Lower leg skin (tissue), 4 donors: Measurements from ENCODE around the gene PKMYT1. TPM values are rescaled to one million over a fixed set of nuclear protein-coding genes. Genes with fewer than 3 reads are reported as not detected.

Source experiments
- DNase-seq, 2 donors: peaks; one replicate each; pipeline ENCODE4 v3.0.0-alpha.2; 2019; ENCODE audit warnings: low spot score in 2 of 2
- H3K4me3 ChIP-seq: fragments of 200-600 bp; sonication (generic); 2 replicates; pipeline ENCODE4 v1.5.1; 2017; ENCODE audit warnings: mild to moderate bottlenecking, low read depth; ENCODE audit not compliant: poor library complexity, severe bottlenecking
- CTCF ChIP-seq, 3 donors: fragments of 450-650 bp; IDR thresholded peaks; one replicate each; pipeline ENCODE4 v1.5.1; 2016; ENCODE audit warnings: antibody characterized with exemption in 3 of 3, mild to moderate bottlenecking in 3 of 3, moderate library complexity in 2 of 3
- POLR2A ChIP-seq, 2 donors: fragments of 450-650 bp; IDR thresholded peaks; one replicate each; pipeline ENCODE4 v1.6.1; 2016 to 2017; ENCODE audit warnings: antibody characterized with exemption in 2 of 2, mild to moderate bottlenecking in 1 of 2, moderate library complexity in 1 of 2
- WGBS, 2 donors: methylation state at CpG; one replicate each; pipeline ENCODE4 v1.1.5; 2018; 5-methylcytosine and 5-hydroxymethylcytosine counted together
- intact Hi-C: fragments of 100-400 bp; cut with DNase I; formaldehyde crosslinking; loops from one replicate; pipeline ENCODE4 v1.15.0; 2023; ENCODE audit warnings: low total_unique reads
- total RNA-seq, 4 donors: library from RNA; depleted of rRNA; stranded (reverse); fragments of >200 nt; gene quantifications; one replicate each; pipeline ENCODE4 v1.1.0, GENCODE V29; 2016

PKMYT1 gene
- total RNA-seq, 4 donors from 2014 or later = 3.0 to 7.4 (median 3.9) TPM

- WGBS, 2 donors = 62 to 65% methylated on average over 4 of the region's 4 CpGs
- no peak overlapping the region for H3K4me3 ChIP-seq
- intact Hi-C loops = no loop called here
- TF ChIP-seq POLR2A (IDR thresholded peaks at IDR 0.05) = no peak
- no peak for TF ChIP-seq CTCF (IDR thresholded peaks at IDR 0.05)
- DNase-seq = no peak
Measured at GRCh38 chr16:2942045-2942444, 38.2 kb downstream of the PKMYT1 start.

- no peak for DNase-seq
- WGBS, 2 donors = 83 to 85% methylated on average over 2 of the region's 2 CpGs
- no peak for TF ChIP-seq POLR2A (IDR thresholded peaks at IDR 0.05)
- TF ChIP-seq CTCF (IDR thresholded peaks at IDR 0.05) = no peak
- intact Hi-C loops = no loop called here
- H3K4me3 ChIP-seq = no peak overlapping the region
Measured at GRCh38 chr16:2939968-2940367, 40.3 kb downstream of the PKMYT1 start.

GRCh38 chr16:2938206-2938605 lies 42.0 kb downstream of the PKMYT1 start:
- 86 to 94% methylated on average over 11 of the region's 12 CpGs for WGBS, 2 donors
- no peak overlapping the region for H3K4me3 ChIP-seq
- no peak for DNase-seq
- TF ChIP-seq POLR2A (IDR thresholded peaks at IDR 0.05) = no peak
- no peak for TF ChIP-seq CTCF (IDR thresholded peaks at IDR 0.05)
- intact Hi-C loops = no loop called here

- H3K4me3 ChIP-seq = no peak overlapping the region
- no peak for DNase-seq
- 84 to 91% methylated on average over 6 to 23 of the region's 24 CpGs for WGBS, 2 donors
- no peak for TF ChIP-seq POLR2A (IDR thresholded peaks at IDR 0.05)
- TF ChIP-seq CTCF (IDR thresholded peaks at IDR 0.05) = no peak
- intact Hi-C loops = no loop called here
Measured at GRCh38 chr16:2937170-2937569, 43.1 kb downstream of the PKMYT1 start.

- 83 to 86% methylated on average over 14 to 21 of the region's 22 CpGs for WGBS, 2 donors
Measured at GRCh38 chr16:2936436-2937011, 43.7 kb downstream of the PKMYT1 start.

More at GRCh38 chr16:2936436-2937011, 43.7 kb downstream of the PKMYT1 start:
- intact Hi-C loops = no loop called here
- no peak for DNase-seq
- TF ChIP-seq CTCF (IDR thresholded peaks at IDR 0.05) (no peak), POLR2A (IDR thresholded peaks at IDR 0.05) (no peak)
- H3K4me3 ChIP-seq = no peak overlapping the region
